Posterior vena cava (tissue), 2 donors: ENCODE results near the gene ATP6V0E2. TPM values are rescaled to one million over a fixed set of nuclear protein-coding genes. Genes with fewer than 3 reads are reported as not detected.

Experiments
- DNase-seq: peaks from one replicate; pipeline ENCODE4 v3.0.0-alpha.2; 2020; ENCODE audit warnings: low spot score
- intact Hi-C, 2 donors: fragments of 100-400 bp; cut with DNase I; formaldehyde crosslinking; loops; one replicate each; pipeline versions ENCODE4 v1.14.1 to v1.14.2; 2022 to 2023
- total RNA-seq, 2 donors: library from RNA; stranded (reverse); fragmentation: NEBNext Ultra II Directional; extraction: Animal tissue kit (Norgen Biotek cat#: 25700); gene quantifications; one replicate each; pipeline ENCODE4 v1.2.1, GENCODE V29; 2021
- donor health status: DM: yes; HTN: yes; CAD: no.
- donor health status: DM: yes; HTN: yes; CAD: no.

Gene ATP6V0E2
- total RNA-seq, 2 donors from 2014 or later = 13.0 to 13.2 TPM

DNA sequence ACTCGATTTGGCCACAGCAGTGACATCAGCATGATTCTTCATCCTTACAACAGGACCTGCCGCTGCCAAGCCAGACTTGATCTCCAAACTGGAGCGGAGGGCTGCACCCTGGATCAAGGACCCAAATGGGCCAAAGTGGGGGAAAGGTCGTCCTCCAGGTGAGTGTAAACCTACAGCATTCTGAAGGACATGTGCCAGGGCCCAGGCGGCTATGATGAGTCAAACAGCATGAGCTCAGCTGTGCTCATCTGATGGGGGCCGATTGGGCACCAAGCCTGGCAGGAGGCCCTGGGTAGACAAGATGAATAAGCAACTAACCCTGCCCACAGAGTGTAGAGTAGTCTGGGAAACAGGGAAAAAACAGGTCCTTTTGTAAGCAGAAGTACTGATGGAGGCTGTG, 14.4 kb upstream of the ATP6V0E2 start:
- intact Hi-C loops = no loop called here

GRCh38 chr7:149859876-149860275, 13.9 kb upstream of the ATP6V0E2 start:
- no peak for DNase-seq
- intact Hi-C loops = no loop called here

More for the DNA sequence above, 14.4 kb upstream of the ATP6V0E2 start:
- DNase-seq = no peak

- intact Hi-C loops = no loop called here
- no peak for DNase-seq
Observed at GRCh38 chr7:149860821-149861727, 12.7 kb upstream of the ATP6V0E2 start.

GRCh38 chr7:149861728-149862045, 12.1 kb upstream of the ATP6V0E2 start:
- intact Hi-C loops = no loop called here
- DNase-seq = no peak

DNA sequence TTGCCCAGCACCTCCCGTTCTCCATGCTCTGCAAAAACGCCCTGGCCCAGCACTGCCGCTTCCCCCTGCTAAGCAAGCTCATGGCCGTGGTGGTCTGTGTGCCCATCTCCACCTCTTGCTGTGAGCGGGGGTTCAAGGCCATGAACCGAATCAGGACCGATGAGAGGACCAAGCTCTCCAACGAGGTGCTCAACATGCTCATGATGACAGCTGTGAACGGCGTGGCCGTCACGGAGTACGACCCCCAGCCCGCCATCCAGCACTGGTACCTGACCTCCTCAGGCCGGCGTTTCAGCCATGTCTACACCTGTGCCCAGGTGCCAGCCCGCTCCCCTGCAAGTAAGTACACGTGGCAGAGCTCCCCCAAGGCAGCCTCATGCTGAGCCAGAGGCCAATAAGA, 11.6 kb upstream of the ATP6V0E2 start:
- DNase-seq = peak; percentile 76
- intact Hi-C loops = no loop called here

DNA sequence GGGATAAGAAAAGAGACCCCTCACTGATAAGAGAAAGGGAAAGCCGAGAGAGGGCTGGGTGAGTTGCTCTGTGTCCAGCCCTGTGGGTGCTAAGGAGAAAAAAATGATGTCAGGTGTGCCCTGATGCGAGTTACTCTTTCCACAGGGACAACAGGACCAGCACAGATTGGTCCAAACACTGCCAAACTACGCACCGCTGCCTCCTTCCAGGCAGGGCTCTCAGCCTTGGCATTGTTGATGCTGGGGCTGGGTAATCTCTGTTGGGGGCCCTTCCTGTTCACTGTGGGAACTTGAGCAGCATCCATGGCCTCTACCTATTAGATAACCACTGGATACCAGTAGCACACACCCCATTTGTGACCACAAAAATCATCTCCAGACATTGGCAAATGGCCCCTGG, 10.3 kb upstream of the ATP6V0E2 start:
- intact Hi-C loops = no loop called here
- no peak for DNase-seq

GRCh38 chr7:149864023-149864422, 9.7 kb upstream of the ATP6V0E2 start:
- DNase-seq = no peak
- intact Hi-C loops = no loop called here

GRCh38 chr7:149864751-149865150, 9.0 kb upstream of the ATP6V0E2 start:
- no peak for DNase-seq
- intact Hi-C loops = no loop called here

DNA sequence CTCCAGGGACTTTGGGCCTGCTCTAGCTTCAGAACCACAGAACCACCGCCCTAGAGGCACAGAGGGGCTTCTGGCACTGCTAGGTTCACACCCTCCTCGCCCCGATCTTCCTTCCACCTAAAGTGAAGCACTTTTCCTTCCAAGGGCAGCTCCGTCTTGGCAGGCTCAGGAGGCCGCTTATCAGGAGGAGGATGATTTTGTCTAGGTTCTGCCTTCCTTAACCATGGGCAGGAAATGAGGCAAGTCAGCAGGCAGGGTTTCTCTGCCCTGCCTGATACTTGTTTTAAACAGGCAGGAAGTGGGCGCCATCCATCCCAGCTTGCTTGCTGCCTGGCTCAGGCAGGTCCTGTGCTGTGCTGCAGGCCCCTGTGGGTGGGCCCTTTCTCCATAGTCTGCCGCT, 8.3 kb upstream of the ATP6V0E2 start:
- intact Hi-C loops = no loop called here
- DNase-seq = no peak

GRCh38 chr7:149866139-149866778, 7.5 kb upstream of the ATP6V0E2 start:
- intact Hi-C loops = no loop called here
- no peak for DNase-seq

- no peak for DNase-seq
- intact Hi-C loops = no loop called here
Observed at GRCh38 chr7:149866779-149867447, 6.9 kb upstream of the ATP6V0E2 start.

GRCh38 chr7:149867762-149868622, 5.8 kb upstream of the ATP6V0E2 start:
- no peak for DNase-seq
- intact Hi-C loops = no loop called here

DNA sequence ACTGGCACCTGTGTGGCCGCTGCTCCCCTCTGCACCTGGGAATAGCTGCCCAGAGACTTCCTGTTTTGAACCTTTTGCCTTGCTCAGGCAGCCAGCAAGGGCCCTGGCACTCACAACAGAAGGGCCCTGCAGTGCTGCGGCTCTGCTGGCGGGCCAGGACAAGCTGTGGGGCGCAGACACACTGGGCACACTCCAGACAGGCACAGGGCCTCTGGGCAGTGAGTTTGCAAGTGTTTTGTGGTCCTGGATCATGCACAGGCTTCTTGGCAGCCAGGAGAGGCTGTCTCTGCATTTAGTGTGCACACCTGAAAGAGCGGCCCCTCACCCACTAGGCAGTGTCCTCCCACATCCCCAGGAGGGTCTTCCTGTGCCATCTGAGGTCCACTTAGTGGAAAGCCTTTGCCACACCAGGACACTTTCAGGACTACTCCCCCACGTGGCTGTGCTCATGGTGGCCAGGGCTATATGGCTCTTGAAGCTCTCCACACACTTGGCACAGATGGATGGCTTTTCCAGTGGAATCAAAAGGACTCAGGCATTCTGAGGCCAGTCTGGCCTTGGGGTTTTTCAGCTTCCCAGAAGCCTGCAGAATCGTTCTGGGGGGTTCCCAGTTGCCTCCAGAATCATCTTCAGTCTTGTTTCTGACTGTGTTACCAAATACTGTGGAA, 5.0 kb upstream of the ATP6V0E2 start:
- DNase-seq = no peak
- intact Hi-C loops = no loop called here

DNA sequence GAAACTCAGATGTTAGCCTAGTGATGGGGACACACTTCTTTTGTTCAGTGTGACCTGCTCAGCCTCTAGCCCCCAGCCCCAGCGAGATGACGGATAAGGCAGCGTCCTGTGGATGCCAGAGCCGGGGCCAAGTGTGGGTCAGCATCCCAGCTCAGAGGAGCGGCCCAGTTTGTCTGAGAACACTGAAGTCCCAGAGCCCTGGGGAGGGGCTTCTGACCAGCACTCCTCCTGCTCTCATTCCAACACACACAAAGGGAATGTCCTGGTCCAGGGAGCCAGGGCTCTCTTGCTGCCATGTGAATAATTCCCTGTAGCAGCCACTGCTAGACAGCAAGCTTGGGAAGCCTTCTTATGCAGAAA, 4.5 kb upstream of the ATP6V0E2 start:
- no peak for DNase-seq

DNA sequence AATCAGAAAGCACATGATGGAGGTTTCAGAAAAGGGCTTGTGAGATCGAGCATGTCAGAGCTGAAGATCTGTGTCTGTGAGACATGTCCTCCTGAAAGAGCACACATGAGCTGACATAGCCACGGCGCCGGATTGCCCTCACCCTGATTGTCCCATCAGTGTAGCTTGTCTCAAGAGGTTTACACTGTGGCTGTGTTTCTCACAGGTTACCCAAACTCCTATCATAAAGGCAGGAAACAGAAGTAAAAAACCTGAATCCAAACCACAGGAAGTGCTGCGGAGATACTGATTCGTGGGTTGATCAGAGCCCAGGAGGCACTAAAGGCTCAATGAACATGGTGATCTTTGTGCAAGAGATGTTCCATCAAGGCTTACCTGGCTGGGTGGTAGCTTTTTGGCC, 3.9 kb upstream of the ATP6V0E2 start:
- DNase-seq = no peak
- intact Hi-C loops = no loop called here

More for the DNA sequence above, 4.5 kb upstream of the ATP6V0E2 start:
- intact Hi-C loops = no loop called here

DNA sequence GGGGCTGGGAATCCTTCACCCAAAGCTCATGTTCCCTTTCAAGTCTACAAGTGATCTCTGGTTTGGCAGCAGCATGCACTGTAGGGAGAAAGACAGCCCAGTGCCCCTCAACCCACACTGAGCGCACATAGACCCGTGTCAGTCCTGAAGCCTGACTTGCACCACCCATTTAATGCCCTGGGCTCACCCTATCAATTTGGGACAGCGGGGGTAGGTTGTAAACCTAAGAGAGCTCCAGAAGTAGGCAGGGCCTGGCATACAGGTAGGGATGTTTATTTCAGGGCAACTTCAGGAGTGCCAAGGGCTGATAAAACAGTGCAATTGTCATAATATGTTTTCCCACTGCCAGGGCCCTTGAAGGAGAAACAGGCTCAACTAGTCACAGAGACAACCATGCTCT, 3.5 kb upstream of the ATP6V0E2 start:
- intact Hi-C loops = no loop called here
- no peak for DNase-seq

- DNase-seq = no peak
- intact Hi-C loops = no loop called here
Observed at GRCh38 chr7:149870701-149871483, 2.9 kb upstream of the ATP6V0E2 start.

DNA sequence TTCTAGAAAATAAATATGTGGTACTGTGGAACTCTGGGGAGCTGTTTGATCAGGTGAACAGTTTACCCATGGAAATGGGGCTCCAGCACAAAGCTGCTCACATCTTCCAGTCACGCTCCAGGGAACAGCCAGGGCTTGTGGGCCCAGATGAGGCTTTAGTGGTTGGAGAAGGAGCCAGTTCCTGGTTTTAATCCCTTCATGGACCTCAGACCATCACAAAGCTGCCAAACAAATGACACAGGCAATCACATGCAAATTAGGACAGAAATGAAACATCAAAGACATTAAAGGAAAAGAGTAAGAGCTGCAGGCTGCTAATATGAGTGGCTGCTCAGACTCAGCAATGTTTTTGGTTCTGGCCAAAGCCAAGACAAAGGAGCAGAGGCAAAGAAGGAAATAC, 2.2 kb upstream of the ATP6V0E2 start:
- intact Hi-C loops = no loop called here
- DNase-seq = no peak
